HG02759 (cell line): ENCODE results near the gene LYPD6B.

ENCODE experiments used
- ATAC-seq: cut with Tn5 transposase; IDR thresholded peaks from one replicate; pipeline ENCODE4 v1.9.1; 2021; ENCODE audit warnings: mild to moderate bottlenecking, moderate library complexity; ENCODE audit not compliant: unreplicated experiment

Gene LYPD6B

DNA sequence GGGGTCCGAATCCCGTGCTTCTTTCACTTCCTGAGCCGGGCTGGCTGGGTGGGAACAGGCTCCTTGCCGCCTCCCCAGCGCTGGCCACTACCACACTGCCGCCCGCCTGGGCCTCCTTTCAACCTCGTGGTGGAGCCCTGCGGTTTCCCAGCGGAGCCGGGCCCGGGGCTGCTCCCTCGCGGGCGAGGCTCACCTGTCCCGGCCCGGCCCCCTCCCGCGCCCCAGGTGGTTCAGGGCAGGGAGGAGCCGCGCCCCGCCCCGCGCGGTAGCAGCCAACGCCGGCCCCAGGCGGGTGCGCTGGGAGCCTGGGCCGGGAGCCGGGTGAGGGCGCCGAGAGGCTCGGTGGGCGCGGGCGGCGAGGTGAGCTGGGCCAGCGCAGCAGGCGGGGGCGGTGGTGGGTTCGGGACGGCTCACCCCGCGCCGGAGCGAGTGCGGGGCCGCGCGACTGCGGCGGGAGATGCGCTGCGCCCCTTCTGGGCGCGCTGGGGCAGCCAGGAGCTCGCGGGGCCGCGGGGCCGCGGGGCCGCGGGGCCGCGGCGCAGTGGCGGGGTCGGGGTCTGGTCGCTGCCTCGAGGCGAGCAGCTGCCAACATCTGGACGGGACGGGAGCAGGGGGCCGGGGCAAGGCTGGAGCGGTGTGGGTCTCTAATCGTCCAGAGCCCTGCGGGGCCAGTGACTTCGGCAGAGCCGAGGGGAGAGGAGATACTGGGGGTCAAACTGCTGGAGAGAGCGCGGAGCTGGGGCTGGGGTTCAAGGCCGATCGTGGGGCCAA lies at the start of gene LYPD6B:
Gene LYPD6B, plus strand, starts transcription at position 258 of the 771 bp plus-strand sequence. CDS start 92,250 bp downstream, outside the sequence.
- peak; percentile 64 for ATAC-seq

GRCh38 chr2:148989882-148990493 lies 48.5 kb upstream of the LYPD6B start:
- ATAC-seq, result peak; percentile 91

GRCh38 chr2:148990968-148991367 lies 47.5 kb upstream of the LYPD6B start:
- ATAC-seq, result no peak

- ATAC-seq, result no peak
These were observed 46.1 kb upstream of the LYPD6B start for GRCh38 chr2:148992448-148992847.

DNA sequence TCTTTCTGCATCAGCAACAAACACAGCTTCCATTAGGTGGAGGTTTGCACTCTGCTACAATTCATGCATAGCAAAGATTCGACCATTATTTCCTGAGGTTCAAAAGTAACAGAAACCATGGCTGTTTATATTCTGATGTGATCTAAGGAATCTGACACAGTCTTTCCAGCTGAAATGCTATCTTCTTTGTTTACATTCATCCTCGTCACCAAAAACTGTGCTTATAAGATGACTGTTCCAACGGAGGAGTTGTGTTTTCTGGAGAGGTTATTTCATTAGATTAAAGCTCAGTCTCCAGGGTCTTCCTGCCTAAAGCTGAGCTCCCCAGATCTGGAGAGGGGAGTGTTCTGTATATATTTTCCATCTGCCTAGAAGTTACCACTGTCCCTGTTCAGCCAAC lies 45.1 kb upstream of the LYPD6B start:
- ATAC-seq, result no peak

- no peak for ATAC-seq
These were observed 44.2 kb upstream of the LYPD6B start for GRCh38 chr2:148994341-148994740.

DNA sequence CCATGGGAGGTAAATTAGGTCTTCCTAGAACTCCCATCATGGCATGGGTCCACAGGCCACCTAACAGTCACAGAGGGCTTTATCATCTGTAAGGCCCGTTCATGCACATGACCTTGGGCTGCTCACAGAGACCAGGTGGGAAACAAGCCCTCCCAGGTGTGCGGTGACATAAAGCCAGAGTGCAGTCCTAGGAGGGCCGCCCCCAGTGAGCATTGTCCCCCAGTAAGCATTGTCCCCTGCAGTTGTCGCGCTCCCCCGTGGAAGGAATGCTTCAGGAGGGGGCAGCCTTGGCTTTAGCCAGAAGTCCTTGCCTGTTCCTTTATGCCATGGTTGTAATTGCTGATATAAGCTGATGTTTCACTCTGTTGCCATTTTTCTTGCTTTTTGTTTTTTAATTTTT lies 41.7 kb upstream of the LYPD6B start:
- no peak for ATAC-seq

GRCh38 chr2:148998165-148998830 lies 40.2 kb upstream of the LYPD6B start:
- ATAC-seq, result no peak

DNA sequence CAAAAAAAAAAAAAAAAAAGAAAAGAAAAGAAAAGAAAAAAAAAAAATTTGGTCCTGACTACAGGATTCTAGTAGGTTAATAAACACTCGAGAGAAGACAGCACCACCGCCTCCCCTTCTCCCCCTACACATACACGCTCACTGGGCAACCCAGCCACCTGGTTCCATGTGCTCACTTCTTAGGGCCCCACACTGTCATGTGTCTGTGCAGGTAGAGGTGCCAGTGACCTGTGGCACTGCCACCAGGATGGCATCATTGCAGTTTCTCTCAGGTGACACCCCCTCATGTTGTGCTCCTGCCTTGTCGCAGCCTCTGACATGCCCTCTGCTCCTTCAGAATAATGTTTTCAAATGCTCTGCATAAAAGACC lies 39.7 kb upstream of the LYPD6B start:
- ATAC-seq, result no peak

DNA sequence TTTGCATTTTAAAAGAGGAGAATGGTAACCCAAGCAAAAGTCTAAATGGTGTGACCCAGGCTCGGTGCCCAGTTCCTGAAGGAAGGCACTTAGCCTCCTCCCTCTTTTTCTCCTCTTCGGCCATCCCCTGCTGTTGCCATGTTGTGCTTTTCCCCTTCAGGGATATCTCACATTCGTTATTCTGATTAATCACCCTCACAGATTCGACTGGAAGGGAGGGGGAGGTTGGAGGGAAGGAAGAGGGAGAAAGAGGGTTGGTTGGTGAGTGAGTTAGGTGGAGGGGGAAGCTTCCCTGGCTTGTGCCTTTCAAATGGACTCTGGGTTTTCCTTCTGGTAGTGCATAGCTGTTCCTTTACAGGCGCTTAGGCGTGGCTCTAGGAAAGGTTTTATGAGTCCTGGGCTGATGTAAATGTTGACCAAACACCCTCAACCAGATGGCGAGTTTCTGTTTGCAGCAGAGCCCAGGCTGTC lies 39.0 kb upstream of the LYPD6B start:
- ATAC-seq, result no peak

GRCh38 chr2:149000158-149000938 lies 38.2 kb upstream of the LYPD6B start:
- no peak for ATAC-seq

DNA sequence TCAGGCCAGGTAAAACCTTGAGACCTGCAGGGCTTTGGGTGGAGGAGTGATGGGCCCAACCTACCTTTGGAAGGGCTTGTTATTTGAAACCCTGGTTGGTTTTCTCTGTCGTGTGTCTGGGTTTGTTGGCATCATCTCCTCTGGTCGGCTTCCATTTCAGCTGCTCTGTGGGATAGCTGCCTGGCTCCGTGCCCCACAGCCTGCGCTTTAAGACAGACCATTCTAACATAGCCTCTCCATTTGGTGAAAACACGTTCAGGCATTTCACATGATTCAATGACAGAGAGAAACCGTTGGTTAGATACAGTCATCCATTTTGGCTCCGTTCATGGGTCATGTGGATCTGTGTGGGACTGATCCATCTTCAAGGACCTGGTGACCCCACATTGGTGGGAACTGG lies 37.0 kb upstream of the LYPD6B start:
- no peak for ATAC-seq

GRCh38 chr2:149002378-149002890 lies 36.1 kb upstream of the LYPD6B start:
- ATAC-seq, result no peak

DNA sequence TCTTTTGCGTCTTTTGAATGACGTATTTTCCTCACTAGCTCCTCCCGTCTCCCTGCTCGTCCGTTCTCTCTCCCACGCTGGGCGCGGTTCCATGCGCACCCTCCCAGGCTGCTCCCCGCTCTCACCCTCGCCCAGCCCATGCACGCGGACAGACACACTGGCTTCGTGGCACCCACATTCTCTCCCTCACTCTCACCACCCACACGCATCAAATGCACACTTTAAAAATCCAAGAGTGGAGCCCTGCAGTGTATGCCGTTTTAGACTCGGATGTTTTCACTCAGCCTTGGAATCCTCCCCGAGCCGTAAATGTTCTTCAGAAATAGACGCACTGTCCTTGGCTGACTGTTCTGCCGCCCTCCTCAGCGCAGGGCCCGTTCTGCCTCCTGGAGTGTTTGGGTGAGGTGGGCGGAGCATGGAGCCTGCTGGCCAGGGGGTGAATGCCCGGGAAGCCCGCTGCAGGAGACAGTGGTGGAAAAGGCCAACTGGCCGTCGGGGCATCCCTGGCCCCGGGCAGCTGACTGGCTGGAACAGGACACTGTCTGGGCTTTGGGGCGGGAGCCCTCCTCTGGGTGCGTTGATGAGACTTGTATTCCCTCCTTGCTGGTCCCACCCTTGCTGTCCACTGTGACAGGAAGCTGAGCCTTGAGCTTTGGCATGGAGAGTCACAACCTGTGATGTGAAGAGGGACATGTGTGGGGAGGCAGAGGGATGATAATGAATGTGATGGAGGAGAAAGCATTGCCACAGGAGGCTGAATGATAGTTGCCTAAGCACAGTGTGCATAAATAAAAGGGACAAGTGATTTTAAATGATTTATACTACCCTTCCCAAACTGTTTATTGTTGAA lies 35.4 kb upstream of the LYPD6B start:
- no peak for ATAC-seq

GRCh38 chr2:149004836-149005235 lies 33.7 kb upstream of the LYPD6B start:
- ATAC-seq, result no peak

- no peak for ATAC-seq
These were observed 32.9 kb upstream of the LYPD6B start for GRCh38 chr2:149005471-149006077.

DNA sequence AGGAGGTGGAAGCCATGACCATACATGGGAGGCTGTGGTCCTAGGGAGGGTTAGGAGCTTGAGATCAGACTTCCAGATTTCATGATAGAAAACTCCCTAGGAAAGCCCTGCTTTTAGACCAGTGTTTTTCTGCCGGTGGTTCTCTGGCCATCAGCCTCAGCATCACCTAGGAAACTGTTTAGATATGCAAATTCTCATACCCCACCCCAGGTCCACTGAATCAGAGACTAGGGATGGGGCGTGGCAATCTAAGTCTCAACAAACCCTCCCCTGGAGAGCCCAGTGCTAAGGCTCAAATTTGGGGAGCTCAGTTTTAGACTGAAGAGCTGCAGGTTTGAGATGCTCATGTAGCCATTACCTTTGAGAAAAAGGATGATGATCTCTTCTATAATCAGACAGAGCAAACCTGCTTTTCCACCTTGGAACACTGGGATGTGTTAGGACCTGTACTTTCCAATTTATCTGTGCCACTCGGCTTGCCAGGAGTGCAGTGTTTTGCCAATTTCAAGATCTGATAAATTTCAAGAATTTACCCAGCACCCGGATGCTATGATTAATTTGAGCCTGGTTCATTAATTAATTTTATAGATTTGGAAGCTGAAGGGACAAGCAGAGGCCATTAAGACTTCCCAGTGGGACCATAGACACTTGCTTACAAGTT lies 31.5 kb upstream of the LYPD6B start:
- no peak for ATAC-seq

GRCh38 chr2:149008381-149008780 lies 30.1 kb upstream of the LYPD6B start:
- no peak for ATAC-seq
